ENCODE data around the gene RBFOX2.

Gene RBFOX2

GRCh38 chr22:35830305-35830704 lies 198.3 kb downstream of the RBFOX2 start:
- Mint-ChIP-seq H3K4me1 (peaks cover 66% of the 10 kb centered on the region), H3K27ac (no peak overlapping the region), H3K36me3 (ENCODE audit: low read depth) (peaks cover 44% of the 10 kb centered on the region), H3K4me3 (no peak overlapping the region), H3K27me3 (ENCODE audit: low read depth) (no peaks in the 10 kb centered on the region), H3K9me3 (no peaks in the 10 kb centered on the region)
- no peak for TF ChIP-seq CTCF (IDR thresholded peaks at IDR 0.05; ENCODE audit: unreplicated experiment in 3 of 3)

GRCh38 chr22:35824256-35824655 lies 204.4 kb downstream of the RBFOX2 start:
- H3K36me3 Mint-ChIP-seq (ENCODE audit: low read depth) = peaks cover 43% of the 10 kb centered on the region
- H3K27me3 Mint-ChIP-seq (ENCODE audit: low read depth) = no peaks in the 10 kb centered on the region
- no peak overlapping the region for H3K4me3 Mint-ChIP-seq
- H3K9me3 Mint-ChIP-seq = no peaks in the 10 kb centered on the region
- peaks cover 61% of the 10 kb centered on the region for H3K4me1 Mint-ChIP-seq
- TF ChIP-seq CTCF (IDR thresholded peaks at IDR 0.05; ENCODE audit: unreplicated experiment in 3 of 3) = no peak
- H3K27ac Mint-ChIP-seq = no peak overlapping the region

DNA sequence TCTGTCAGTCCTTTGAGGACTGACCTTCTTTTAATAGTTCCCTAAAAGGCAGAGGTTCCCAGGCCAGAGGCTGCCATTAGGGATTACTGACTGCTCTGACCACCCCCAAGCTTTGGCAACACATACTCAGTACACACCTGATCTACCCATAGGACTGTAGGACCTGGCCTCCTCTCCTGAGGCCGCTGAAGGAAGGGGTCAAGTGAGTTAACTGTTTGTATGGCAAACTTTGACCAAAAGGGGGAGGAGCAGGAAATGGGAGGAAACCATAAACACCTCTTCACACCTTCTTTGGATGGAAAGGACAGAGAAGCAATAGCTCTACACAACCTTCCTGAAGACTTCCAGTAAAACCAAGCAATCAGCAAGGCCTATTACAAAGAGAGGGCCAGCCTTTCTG lies 207.0 kb downstream of the RBFOX2 start:
- H3K4me1 Mint-ChIP-seq = peaks cover 58% of the 10 kb centered on the region
- no peak for TF ChIP-seq CTCF (IDR thresholded peaks at IDR 0.05; ENCODE audit: unreplicated experiment in 3 of 3)
- peaks cover 40% of the 10 kb centered on the region for H3K36me3 Mint-ChIP-seq (ENCODE audit: low read depth)
- no peaks in the 10 kb centered on the region for H3K27me3 Mint-ChIP-seq (ENCODE audit: low read depth)
- H3K4me3 Mint-ChIP-seq = no peak overlapping the region
- H3K27ac Mint-ChIP-seq = peak overlapping the region in 1 of 3 experiments; percentile 34
- no peaks in the 10 kb centered on the region for H3K9me3 Mint-ChIP-seq

DNA sequence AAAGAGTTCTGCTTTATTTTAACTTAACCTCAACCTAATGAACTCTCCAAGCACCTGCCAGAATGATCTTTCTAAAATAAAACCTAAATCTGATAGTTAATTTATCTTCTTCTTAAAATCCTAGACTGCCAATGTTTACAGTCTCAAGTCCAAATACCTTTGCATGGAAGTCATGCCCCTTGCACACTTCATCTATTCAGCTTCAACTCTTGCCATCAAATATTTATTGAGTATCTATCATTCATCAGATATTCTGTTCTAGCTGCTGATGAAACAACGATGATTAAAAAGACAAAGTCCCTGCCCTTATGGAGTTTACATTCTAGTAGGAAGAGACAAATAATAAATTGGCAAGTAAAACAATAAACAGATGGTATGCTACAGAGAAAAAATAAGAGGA lies 209.2 kb downstream of the RBFOX2 start:
- Mint-ChIP-seq H3K9me3 (no peaks in the 10 kb centered on the region), H3K4me3 (no peak overlapping the region), H3K36me3 (ENCODE audit: low read depth) (peaks cover 38% of the 10 kb centered on the region), H3K27me3 (ENCODE audit: low read depth) (no peaks in the 10 kb centered on the region), H3K4me1 (peaks cover 68% of the 10 kb centered on the region), H3K27ac (no peak overlapping the region)
- TF ChIP-seq CTCF (IDR thresholded peaks at IDR 0.05; ENCODE audit: unreplicated experiment in 3 of 3) = no peak

DNA sequence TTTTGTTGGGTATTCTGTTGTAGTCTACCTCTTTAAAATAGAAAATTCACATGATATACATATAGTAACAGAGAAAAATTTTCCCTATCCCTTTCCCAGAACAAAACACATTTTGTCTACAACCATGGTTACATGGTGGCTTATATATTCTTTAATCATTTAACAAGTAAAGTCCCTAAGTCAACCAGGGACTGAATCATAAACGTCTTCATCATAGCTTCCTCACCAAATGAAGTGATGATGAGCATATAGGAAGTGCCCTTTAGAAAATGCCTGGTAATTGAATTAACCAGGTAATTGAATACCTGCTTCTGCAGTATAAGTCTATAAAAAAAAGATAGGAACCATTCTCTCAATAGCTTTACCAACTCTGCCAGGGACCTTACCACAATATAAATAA lies 209.7 kb downstream of the RBFOX2 start:
- H3K36me3 Mint-ChIP-seq (ENCODE audit: low read depth) = peaks cover 33% of the 10 kb centered on the region
- no peak for TF ChIP-seq CTCF (IDR thresholded peaks at IDR 0.05; ENCODE audit: unreplicated experiment in 3 of 3)
- H3K27me3 Mint-ChIP-seq (ENCODE audit: low read depth) = no peaks in the 10 kb centered on the region
- no peaks in the 10 kb centered on the region for H3K9me3 Mint-ChIP-seq
- H3K27ac Mint-ChIP-seq = no peak overlapping the region
- H3K4me3 Mint-ChIP-seq = no peak overlapping the region
- H3K4me1 Mint-ChIP-seq = peaks cover 63% of the 10 kb centered on the region

GRCh38 chr22:35812600-35812999 lies 216.0 kb downstream of the RBFOX2 start:
- Mint-ChIP-seq H3K4me1 (peaks cover 52% of the 10 kb centered on the region), H3K4me3 (no peak overlapping the region), H3K27me3 (ENCODE audit: low read depth) (no peaks in the 10 kb centered on the region), H3K36me3 (ENCODE audit: low read depth) (peaks cover 57% of the 10 kb centered on the region), H3K9me3 (no peaks in the 10 kb centered on the region), H3K27ac (peak overlapping the region; percentile 28 to 46 (median 34))
- TF ChIP-seq CTCF (IDR thresholded peaks at IDR 0.05; ENCODE audit: unreplicated experiment in 3 of 3) = no peak

Measured in nephron (organoid).